ENCODE measurements around the gene ZRSR2. TPM values are rescaled to one million over a fixed set of nuclear protein-coding genes. Genes with fewer than 3 reads are reported as not detected.

Gene ZRSR2
- total RNA-seq, 1 experiment from 2014 or later, result 3.0 TPM

DNA sequence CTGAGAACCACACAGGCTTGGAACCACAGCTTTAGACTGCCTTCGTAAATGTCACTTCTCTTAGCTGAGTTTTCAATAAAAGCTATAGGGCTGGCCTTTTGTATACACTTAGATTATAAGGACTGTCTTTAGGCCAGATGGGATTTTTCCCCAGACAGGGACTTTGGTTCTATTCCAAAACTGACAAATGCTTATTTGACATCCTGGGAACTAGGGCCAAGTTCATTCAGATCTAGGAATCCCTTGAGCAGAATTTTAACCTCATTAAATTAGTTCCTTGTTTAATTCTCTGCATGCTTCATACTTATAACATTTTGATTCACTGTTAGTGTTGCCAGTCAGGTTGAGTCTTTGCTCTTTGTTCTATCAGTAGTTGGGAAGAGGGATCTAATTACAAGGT is 23.1 kb downstream of the ZRSR2 start:
- POLR2A ChIA-PET, result no interaction called here
- no peak overlapping the region for H3K4me3 ChIP-seq (ENCODE audit: low read depth in 2 of 2, low read length in 2 of 2)

DNA sequence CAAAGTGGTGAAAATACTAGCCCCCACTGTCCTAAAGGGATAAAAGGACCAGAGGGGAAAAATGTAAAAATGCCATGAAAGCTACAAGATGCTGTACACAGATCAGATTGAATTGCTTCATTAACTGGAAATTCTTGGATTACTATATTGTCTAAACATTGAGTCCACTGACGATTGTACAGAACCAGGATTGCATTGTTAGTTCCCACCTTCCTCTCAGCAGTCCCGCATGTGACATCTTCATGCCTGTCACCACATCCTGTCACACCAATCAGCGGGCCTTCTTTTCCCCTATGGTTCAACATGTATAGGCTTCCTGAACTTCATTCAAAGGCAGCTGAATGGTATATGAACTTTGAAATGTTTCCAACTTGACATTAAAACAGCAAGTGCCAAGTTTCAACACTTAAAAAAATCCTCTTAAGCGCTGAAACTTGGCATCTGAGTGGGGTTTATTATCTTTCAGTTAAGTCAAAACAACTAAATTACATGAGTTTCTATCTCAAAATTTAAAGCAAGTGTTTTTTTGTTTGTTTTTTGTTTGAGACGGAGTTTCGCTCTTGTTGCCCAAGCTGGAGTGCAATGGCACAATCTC is 24.6 kb downstream of the ZRSR2 start:
- Histone ChIP-seq H3K4me3 (ENCODE audit: low read depth in 2 of 2, low read length in 2 of 2) (no peak overlapping the region), H3K4me1 (ENCODE audit: control insufficient read depth, insufficient read depth, low read length) (no peaks in the 10 kb centered on the region), H3K9me3 (ENCODE audit: control insufficient read depth, insufficient read depth, low read depth, low read length) (no peaks in the 10 kb centered on the region), H3K27me3 (ENCODE audit: control insufficient read depth, insufficient read depth, low read length) (no peaks in the 10 kb centered on the region), H3K36me3 (ENCODE audit: control insufficient read depth, insufficient read depth, low read length) (no peaks in the 10 kb centered on the region; the same call in 1 of the 2 replicates), H3K27ac (ENCODE audit: low read length) (no peak overlapping the region)
- DNase-seq (ENCODE audit: low read depth, low spot score) (no peak), ATAC-seq (no peak)
- CTCF ChIA-PET, result no interaction called here
- POLR2A ChIA-PET, result no interaction called here
- in situ Hi-C loops (cut with HindIII; ENCODE audit: low pct_unique_long_range_greater_than_20kb, low sequenced_read_pairs), result no loop called here
- TF ChIP-seq TCF7L2 (IDR thresholded peaks at IDR 0.05; ENCODE audit: low read depth, low read length) (no peak), SIN3A (IDR thresholded peaks at IDR 0.05; ENCODE audit: borderline replicate concordance, insufficient read depth, low read depth, low read length) (no peak)
- TF ChIP-seq, protein P1, sequence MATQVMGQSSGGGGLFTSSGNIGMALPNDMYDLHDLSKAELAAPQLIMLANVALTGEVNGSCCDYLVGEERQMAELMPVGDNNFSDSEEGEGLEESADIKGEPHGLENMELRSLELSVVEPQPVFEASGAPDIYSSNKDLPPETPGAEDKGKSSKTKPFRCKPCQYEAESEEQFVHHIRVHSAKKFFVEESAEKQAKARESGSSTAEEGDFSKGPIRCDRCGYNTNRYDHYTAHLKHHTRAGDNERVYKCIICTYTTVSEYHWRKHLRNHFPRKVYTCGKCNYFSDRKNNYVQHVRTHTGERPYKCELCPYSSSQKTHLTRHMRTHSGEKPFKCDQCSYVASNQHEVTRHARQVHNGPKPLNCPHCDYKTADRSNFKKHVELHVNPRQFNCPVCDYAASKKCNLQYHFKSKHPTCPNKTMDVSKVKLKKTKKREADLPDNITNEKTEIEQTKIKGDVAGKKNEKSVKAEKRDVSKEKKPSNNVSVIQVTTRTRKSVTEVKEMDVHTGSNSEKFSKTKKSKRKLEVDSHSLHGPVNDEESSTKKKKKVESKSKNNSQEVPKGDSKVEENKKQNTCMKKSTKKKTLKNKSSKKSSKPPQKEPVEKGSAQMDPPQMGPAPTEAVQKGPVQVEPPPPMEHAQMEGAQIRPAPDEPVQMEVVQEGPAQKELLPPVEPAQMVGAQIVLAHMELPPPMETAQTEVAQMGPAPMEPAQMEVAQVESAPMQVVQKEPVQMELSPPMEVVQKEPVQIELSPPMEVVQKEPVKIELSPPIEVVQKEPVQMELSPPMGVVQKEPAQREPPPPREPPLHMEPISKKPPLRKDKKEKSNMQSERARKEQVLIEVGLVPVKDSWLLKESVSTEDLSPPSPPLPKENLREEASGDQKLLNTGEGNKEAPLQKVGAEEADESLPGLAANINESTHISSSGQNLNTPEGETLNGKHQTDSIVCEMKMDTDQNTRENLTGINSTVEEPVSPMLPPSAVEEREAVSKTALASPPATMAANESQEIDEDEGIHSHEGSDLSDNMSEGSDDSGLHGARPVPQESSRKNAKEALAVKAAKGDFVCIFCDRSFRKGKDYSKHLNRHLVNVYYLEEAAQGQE (IDR thresholded peaks at IDR 0.05; ENCODE audit: insufficient read depth in 1 of 2, low read depth in 2 of 2, low read length in 1 of 2), result no peak
- TF ChIP-seq, protein P2, sequence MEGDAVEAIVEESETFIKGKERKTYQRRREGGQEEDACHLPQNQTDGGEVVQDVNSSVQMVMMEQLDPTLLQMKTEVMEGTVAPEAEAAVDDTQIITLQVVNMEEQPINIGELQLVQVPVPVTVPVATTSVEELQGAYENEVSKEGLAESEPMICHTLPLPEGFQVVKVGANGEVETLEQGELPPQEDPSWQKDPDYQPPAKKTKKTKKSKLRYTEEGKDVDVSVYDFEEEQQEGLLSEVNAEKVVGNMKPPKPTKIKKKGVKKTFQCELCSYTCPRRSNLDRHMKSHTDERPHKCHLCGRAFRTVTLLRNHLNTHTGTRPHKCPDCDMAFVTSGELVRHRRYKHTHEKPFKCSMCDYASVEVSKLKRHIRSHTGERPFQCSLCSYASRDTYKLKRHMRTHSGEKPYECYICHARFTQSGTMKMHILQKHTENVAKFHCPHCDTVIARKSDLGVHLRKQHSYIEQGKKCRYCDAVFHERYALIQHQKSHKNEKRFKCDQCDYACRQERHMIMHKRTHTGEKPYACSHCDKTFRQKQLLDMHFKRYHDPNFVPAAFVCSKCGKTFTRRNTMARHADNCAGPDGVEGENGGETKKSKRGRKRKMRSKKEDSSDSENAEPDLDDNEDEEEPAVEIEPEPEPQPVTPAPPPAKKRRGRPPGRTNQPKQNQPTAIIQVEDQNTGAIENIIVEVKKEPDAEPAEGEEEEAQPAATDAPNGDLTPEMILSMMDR (IDR thresholded peaks at IDR 0.05), result no peak
- intact Hi-C loops (cut with micrococcal nuclease; ENCODE audit: unreplicated experiment), result no loop called here
- BruUV-seq (replicated peaks), result no TSS peak

More for the DNA sequence above, 23.1 kb downstream of the ZRSR2 start:
- intact Hi-C loops (cut with micrococcal nuclease; ENCODE audit: unreplicated experiment) (no loop called here), in situ Hi-C loops (cut with HindIII; ENCODE audit: low pct_unique_long_range_greater_than_20kb, low sequenced_read_pairs) (no loop called here)
- Histone ChIP-seq H3K4me1 (ENCODE audit: control insufficient read depth, insufficient read depth, low read length) (no peaks in the 10 kb centered on the region), H3K27ac (ENCODE audit: low read length) (no peak overlapping the region), H3K36me3 (ENCODE audit: control insufficient read depth, insufficient read depth, low read length) (no peaks in the 10 kb centered on the region; the same call in 1 of the 2 replicates), H3K9me3 (ENCODE audit: control insufficient read depth, insufficient read depth, low read depth, low read length) (no peaks in the 10 kb centered on the region), H3K27me3 (ENCODE audit: control insufficient read depth, insufficient read depth, low read length) (no peaks in the 10 kb centered on the region)
- TF ChIP-seq, protein P2 (IDR thresholded peaks at IDR 0.05), result no peak
- no peak for TF ChIP-seq POLR2AphosphoS5 (IDR thresholded peaks at IDR 0.05; ENCODE audit: low read depth, low read length)
- TF ChIP-seq, protein P1 (IDR thresholded peaks at IDR 0.05; ENCODE audit: insufficient read depth in 1 of 2, low read depth in 2 of 2, low read length in 1 of 2), result no peak
- no peak for TF ChIP-seq TCF7L2 (IDR thresholded peaks at IDR 0.05; ENCODE audit: low read depth, low read length)
- TF ChIP-seq SIN3A (IDR thresholded peaks at IDR 0.05; ENCODE audit: borderline replicate concordance, insufficient read depth, low read depth, low read length), result no peak
- BruUV-seq (replicated peaks), result no TSS peak
- DNase-seq (ENCODE audit: low read depth, low spot score), result no peak
- CTCF ChIA-PET, result no interaction called here
- ATAC-seq, result no peak
